GM19467 (cell line): ENCODE data around the gene SYT8.
"Not testable (repeated sequence)": the region's sequence is repeated elsewhere in the genome, so short reads cannot be mapped to it uniquely, and the experiment has no call there.

Experiments
- ATAC-seq: cut with Tn5 transposase; IDR thresholded peaks from one replicate; pipeline ENCODE4 v1.9.1; 2021; ENCODE audit warnings: mild to moderate bottlenecking, moderate library complexity; ENCODE audit not compliant: unreplicated experiment

Gene SYT8

DNA sequence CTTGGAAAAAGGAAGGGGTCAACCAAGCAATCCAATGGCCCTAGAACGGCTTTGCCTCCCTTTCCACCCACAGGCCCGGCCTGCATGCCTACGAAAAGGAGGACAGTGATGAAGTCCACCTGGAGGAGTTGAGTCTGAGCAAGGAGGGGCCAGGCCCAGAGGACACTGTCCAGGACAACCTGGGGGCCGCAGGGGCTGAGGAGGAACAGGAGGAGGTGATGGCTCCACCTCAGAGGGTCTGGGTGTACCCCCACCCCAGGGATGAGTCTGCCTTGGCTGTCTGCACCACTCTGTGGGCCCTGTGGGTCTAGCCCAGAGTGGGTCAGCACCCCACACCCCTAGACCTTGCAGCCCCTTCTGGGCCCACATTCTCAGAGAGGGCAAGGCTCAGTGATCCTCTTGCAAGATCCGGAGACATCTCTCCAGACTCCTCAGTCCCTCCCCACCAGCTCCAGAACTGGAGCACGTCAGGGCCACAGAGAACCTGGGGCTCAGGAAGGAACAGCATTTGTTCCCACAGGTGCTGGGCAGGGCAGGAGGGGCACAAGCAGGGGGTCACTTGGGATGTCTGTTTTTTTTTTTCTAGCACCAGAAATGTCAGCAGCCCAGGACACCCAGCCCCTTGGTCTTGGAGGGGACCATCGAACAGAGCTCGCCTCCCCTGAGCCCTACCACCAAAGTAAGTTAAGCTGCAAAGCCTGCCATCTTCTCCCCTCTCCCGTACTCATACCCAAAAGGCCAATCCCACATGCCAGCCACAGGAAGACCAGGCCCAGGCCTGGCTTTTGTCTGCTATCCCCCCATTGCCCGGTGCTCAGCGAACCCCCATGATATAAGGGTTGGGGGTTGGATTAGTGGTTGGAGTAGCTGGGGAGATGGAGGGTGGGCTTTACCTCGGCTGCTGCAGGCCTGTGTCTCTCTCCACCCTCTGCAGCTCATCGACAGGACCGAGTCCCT lies 48.8 kb downstream of the SYT8 start:
- ATAC-seq, result no peak

DNA sequence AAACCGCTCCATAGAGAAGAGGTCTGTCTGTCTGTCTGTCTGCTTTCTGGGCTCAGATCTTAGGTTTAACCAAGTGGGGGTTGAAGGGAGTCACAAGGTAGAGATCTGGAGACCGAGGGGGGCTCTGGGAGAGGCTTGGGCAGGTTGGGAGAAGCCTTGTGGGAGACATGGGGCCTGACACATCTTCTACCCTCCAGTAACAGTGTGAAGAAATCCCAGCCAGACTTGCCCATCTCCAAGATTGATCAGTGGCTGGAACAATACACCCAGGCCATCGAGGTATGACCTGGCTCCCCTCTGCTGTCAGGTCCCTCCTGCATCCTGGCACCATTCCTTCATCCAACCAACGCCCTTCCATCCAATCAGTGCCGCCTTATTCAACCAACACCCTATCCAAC lies 49.5 kb downstream of the SYT8 start:
- no peak for ATAC-seq

DNA sequence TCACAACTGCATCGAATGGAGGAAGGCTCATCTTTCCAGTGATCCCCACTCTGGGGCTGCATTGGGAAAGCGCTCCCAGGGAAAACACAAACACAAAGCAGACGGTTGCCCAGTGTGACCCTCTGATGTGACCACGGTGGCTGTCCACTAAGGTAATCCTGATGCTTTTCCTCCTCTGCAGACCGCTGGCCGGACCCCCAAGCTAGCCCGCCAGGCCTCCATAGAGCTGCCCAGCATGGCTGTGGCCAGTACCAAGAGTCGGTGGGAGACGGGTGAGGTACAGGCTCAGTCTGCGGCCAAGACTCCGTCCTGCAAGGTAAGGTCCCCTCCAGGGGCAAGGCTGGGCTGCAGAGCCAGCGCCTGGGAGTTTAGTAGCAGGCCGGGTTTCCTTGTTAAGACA lies 51.8 kb downstream of the SYT8 start:
- ATAC-seq, result not testable (repeated sequence)
